Activated CD4-positive, alpha-beta T cell treated with anti-CD3 and anti-CD28 coated beads for 48 hours (primary cell): Measurements from ENCODE around the gene SSB.
"Not testable (repeated sequence)": the region's sequence is repeated elsewhere in the genome, so short reads cannot be mapped to it uniquely, and the experiment has no call there.

Experiments
- DNase-seq: peaks from one replicate; pipeline ENCODE4 v3.0.0-alpha.2; 2020

The SSB gene

GRCh38 chr2:169838743-169839489 lies 40.2 kb downstream of the SSB start:
- no peak for DNase-seq

GRCh38 chr2:169839954-169840746 lies 41.5 kb downstream of the SSB start:
- no peak for DNase-seq

GRCh38 chr2:169840747-169841142 lies 42.1 kb downstream of the SSB start:
- no peak for DNase-seq

GRCh38 chr2:169841625-169842024 lies 43.0 kb downstream of the SSB start:
- DNase-seq, result not testable (repeated sequence)

- no peak for DNase-seq
Observed at GRCh38 chr2:169845016-169845415, 46.3 kb downstream of the SSB start.

GRCh38 chr2:169848959-169849693 lies 50.5 kb downstream of the SSB start:
- DNase-seq, result not testable (repeated sequence)

GRCh38 chr2:169849710-169850109 lies 51.0 kb downstream of the SSB start:
- no peak for DNase-seq

- no peak for DNase-seq
Observed at GRCh38 chr2:169853041-169853668, 54.5 kb downstream of the SSB start.

GRCh38 chr2:169855281-169856258 lies 56.9 kb downstream of the SSB start:
- DNase-seq, result not testable (repeated sequence)

GRCh38 chr2:169859423-169859822 lies 60.8 kb downstream of the SSB start:
- no peak for DNase-seq

- no peak for DNase-seq
Observed at GRCh38 chr2:169860149-169860548, 61.5 kb downstream of the SSB start.
